ENCODE data around the gene SPTBN2.

Gene SPTBN2

GRCh38 chr11:66683877-66684276 is 45.1 kb downstream of the SPTBN2 start:
- TF ChIP-seq MAX (IDR thresholded peaks at IDR 0.05): no peak
- TF ChIP-seq CREB1 (IDR thresholded peaks at IDR 0.05; ENCODE audit: low read depth): no peak
- no peak for TF ChIP-seq YY1 (IDR thresholded peaks at IDR 0.05; ENCODE audit: low read depth)
- no peak for TF ChIP-seq NFIC (IDR thresholded peaks at IDR 0.05)
- no peak for TF ChIP-seq EP300 (IDR thresholded peaks at IDR 0.05; ENCODE audit: borderline replicate concordance)
- no peak for TF ChIP-seq ZBTB7A (IDR thresholded peaks at IDR 0.05; ENCODE audit: low read depth)
- no peak for TF ChIP-seq EGR1 (IDR thresholded peaks at IDR 0.05)
- no peak for TF ChIP-seq USF1 (IDR thresholded peaks at IDR 0.05)
- TF ChIP-seq FOXM1 (IDR thresholded peaks at IDR 0.05; ENCODE audit: borderline replicate concordance, low read depth): no peak
- no peak for TF ChIP-seq RAD21 (IDR thresholded peaks at IDR 0.05; ENCODE audit: low read depth)
- no peak for TF ChIP-seq TAF1 (IDR thresholded peaks at IDR 0.05; ENCODE audit: low read depth)
- TF ChIP-seq TCF12 (IDR thresholded peaks at IDR 0.05; ENCODE audit: low read depth): no peak
- TF ChIP-seq REST (IDR thresholded peaks at IDR 0.05; ENCODE audit: low read depth): no peak
- no peak for TF ChIP-seq CEBPB (IDR thresholded peaks at IDR 0.05)
- TF ChIP-seq TEAD4 (IDR thresholded peaks at IDR 0.05): no peak

- no peak for TF ChIP-seq TEAD4 (IDR thresholded peaks at IDR 0.05)
- no peak for TF ChIP-seq EGR1 (IDR thresholded peaks at IDR 0.05)
- no peak for TF ChIP-seq FOXM1 (IDR thresholded peaks at IDR 0.05; ENCODE audit: borderline replicate concordance, low read depth)
- TF ChIP-seq REST (IDR thresholded peaks at IDR 0.05; ENCODE audit: low read depth): no peak
- TF ChIP-seq RAD21 (IDR thresholded peaks at IDR 0.05; ENCODE audit: low read depth): no peak
- no peak for TF ChIP-seq YY1 (IDR thresholded peaks at IDR 0.05; ENCODE audit: low read depth)
- no peak for TF ChIP-seq CEBPB (IDR thresholded peaks at IDR 0.05)
- TF ChIP-seq NFIC (IDR thresholded peaks at IDR 0.05): no peak
- TF ChIP-seq MAX (IDR thresholded peaks at IDR 0.05): no peak
- no peak for TF ChIP-seq TCF12 (IDR thresholded peaks at IDR 0.05; ENCODE audit: low read depth)
- no peak for TF ChIP-seq ZBTB7A (IDR thresholded peaks at IDR 0.05; ENCODE audit: low read depth)
- no peak for TF ChIP-seq TAF1 (IDR thresholded peaks at IDR 0.05; ENCODE audit: low read depth)
- TF ChIP-seq EP300 (IDR thresholded peaks at IDR 0.05; ENCODE audit: borderline replicate concordance): no peak
- no peak for TF ChIP-seq CREB1 (IDR thresholded peaks at IDR 0.05; ENCODE audit: low read depth)
- no peak for TF ChIP-seq USF1 (IDR thresholded peaks at IDR 0.05)
Observed at GRCh38 chr11:66680966-66681645, 47.9 kb downstream of the SPTBN2 start.

- no peak for TF ChIP-seq CEBPB (IDR thresholded peaks at IDR 0.05)
- 0 out of 2 replicates have a peak, but pooled peaks have one; percentile 38 for TF ChIP-seq EP300 (IDR thresholded peaks at IDR 0.05; ENCODE audit: borderline replicate concordance)
- TF ChIP-seq TAF1 (IDR thresholded peaks at IDR 0.05; ENCODE audit: low read depth): peak; percentile 75
- no peak for TF ChIP-seq REST (IDR thresholded peaks at IDR 0.05; ENCODE audit: low read depth)
- TF ChIP-seq TCF12 (IDR thresholded peaks at IDR 0.05; ENCODE audit: low read depth): no peak
- peak; percentile 29; the same call in 1 of the 2 replicates for TF ChIP-seq TEAD4 (IDR thresholded peaks at IDR 0.05)
- 0 out of 2 replicates have a peak, but pooled peaks have one; percentile 10 for TF ChIP-seq EGR1 (IDR thresholded peaks at IDR 0.05)
- peak; percentile 60 for TF ChIP-seq CREB1 (IDR thresholded peaks at IDR 0.05; ENCODE audit: low read depth)
- TF ChIP-seq ZBTB7A (IDR thresholded peaks at IDR 0.05; ENCODE audit: low read depth): peak; percentile 84
- TF ChIP-seq YY1 (IDR thresholded peaks at IDR 0.05; ENCODE audit: low read depth): peak; percentile 92
- peak; percentile 84 for TF ChIP-seq MAX (IDR thresholded peaks at IDR 0.05)
- no peak for TF ChIP-seq USF1 (IDR thresholded peaks at IDR 0.05)
Observed at GRCh38 chr11:66677599-66678375, 51.2 kb downstream of the SPTBN2 start, which contains the start of gene RBM4B. TSS of gene RBM4B (minus strand) at chr11:66677887. CDS start at chr11:66677079, 808 bp downstream.

Data from Ishikawa (cell line).